ENCODE results near the gene ARHGEF4. TPM values are rescaled to one million over a fixed set of nuclear protein-coding genes. Genes with fewer than 3 reads are reported as not detected.

ARHGEF4 gene
- total RNA-seq, 1 experiment from 2014 or later, result 26.6 TPM

- H3K79me2 ChIP-seq (ENCODE audit: insufficient read depth, low read length), result no peaks in the 10 kb centered on the region
- CTCF ChIA-PET, result no interaction called here
- DNase-seq (ENCODE audit: low read depth, low spot score) (no peak), ATAC-seq (no peak; the same call in 1 of the 2 replicates)
- POLR2A ChIA-PET, result no interaction called here
- H3K9me2 ChIP-seq (ENCODE audit: insufficient read depth), result no peaks in the 10 kb centered on the region
- RAD21 ChIA-PET (ENCODE audit: low non-redundant PET in 1 of 2, low total read pairs in 2 of 2, uncharacterized antibody in 2 of 2, unreplicated experiment in 2 of 2), result no interaction called here
- no peaks in the 10 kb centered on the region for H4K20me1 ChIP-seq (ENCODE audit: insufficient read depth)
- peak overlapping the region; percentile 61 for H3K4me2 ChIP-seq (ENCODE audit: low read length)
- peaks cover 0 to 42% of the 10 kb centered on the region in 2 experiments; a peak in 2 of 4 replicates for H3K4me1 ChIP-seq (ENCODE audit: control insufficient read depth in 1 of 2, insufficient read depth in 2 of 2, low read length in 2 of 2)
- intact Hi-C loops (cut with micrococcal nuclease), result no loop called here
- H3K36me3 ChIP-seq (ENCODE audit: control insufficient read depth in 1 of 2, insufficient read depth in 2 of 2, low read length in 2 of 2), result no peaks in the 10 kb centered on the region
- H3K4me3 ChIP-seq (replicated peaks in 1 of 2; ENCODE audit: low read depth in 1 of 2, low read length in 2 of 2), result no peak overlapping the region
- BruUV-seq (replicated peaks), result no TSS peak
- H3K9me3 ChIP-seq (ENCODE audit: control insufficient read depth in 1 of 2, insufficient read depth in 1 of 2, low read depth in 1 of 2, low read length in 2 of 2), result no peaks in the 10 kb centered on the region
- H3K9ac ChIP-seq (ENCODE audit: low read length), result peak overlapping the region; percentile 8; the same call in 1 of the 2 replicates
- H2AFZ ChIP-seq (ENCODE audit: low read depth, low read length, poor library complexity, severe bottlenecking), result no peak overlapping the region
- TF ChIP-seq CEBPB (IDR thresholded peaks at IDR 0.05; ENCODE audit: low read depth) (no peak), ZBTB33 (IDR thresholded peaks at IDR 0.05; ENCODE audit: extremely low read depth, insufficient replicate concordance, low read length) (no peak), ZFX (IDR thresholded peaks at IDR 0.05) (no peak), CBX3 (IDR thresholded peaks at IDR 0.05; ENCODE audit: low read depth) (no peak), JUND (IDR thresholded peaks at IDR 0.05) (no peak)
- no peak overlapping the region for H3K27ac ChIP-seq (ENCODE audit: low read depth, low read length)
- H3K27me3 ChIP-seq (ENCODE audit: insufficient read depth, low read length), result no peaks in the 10 kb centered on the region
These were observed 9.8 kb upstream of the ARHGEF4 start for GRCh38 chr2:130826821-130827501.

GRCh38 chr2:130827502-130828251 lies 9.0 kb upstream of the ARHGEF4 start:
- Histone ChIP-seq H2AFZ (ENCODE audit: low read depth, low read length, poor library complexity, severe bottlenecking) (peak overlapping the region; percentile 14), H3K27ac (ENCODE audit: low read depth, low read length) (no peak overlapping the region), H3K27me3 (ENCODE audit: insufficient read depth, low read length) (no peaks in the 10 kb centered on the region), H4K20me1 (ENCODE audit: insufficient read depth) (no peaks in the 10 kb centered on the region), H3K79me2 (ENCODE audit: insufficient read depth, low read length) (no peaks in the 10 kb centered on the region), H3K9me2 (ENCODE audit: insufficient read depth) (no peaks in the 10 kb centered on the region), H3K4me2 (ENCODE audit: low read length) (peak overlapping the region; percentile 61), H3K4me1 (ENCODE audit: control insufficient read depth in 1 of 2, insufficient read depth in 2 of 2, low read length in 2 of 2) (peaks cover 0 to 42% of the 10 kb centered on the region in 2 experiments; a peak in 2 of 4 replicates), H3K4me3 (replicated peaks in 1 of 2; ENCODE audit: low read depth in 1 of 2, low read length in 2 of 2) (0 out of 4 replicates have a peak overlapping the region, but pooled peaks of 1 of the 2 experiments have one; percentile 6), H3K9me3 (ENCODE audit: control insufficient read depth in 1 of 2, insufficient read depth in 1 of 2, low read depth in 1 of 2, low read length in 2 of 2) (no peaks in the 10 kb centered on the region), H3K9ac (ENCODE audit: low read length) (peak overlapping the region; percentile 8; the same call in 1 of the 2 replicates), H3K36me3 (ENCODE audit: control insufficient read depth in 1 of 2, insufficient read depth in 2 of 2, low read length in 2 of 2) (no peaks in the 10 kb centered on the region)
- DNase-seq (ENCODE audit: low read depth, low spot score) (no peak), ATAC-seq (peak; percentile 51)
- ChIA-PET RAD21 (ENCODE audit: low non-redundant PET in 1 of 2, low total read pairs in 2 of 2, uncharacterized antibody in 2 of 2, unreplicated experiment in 2 of 2) (no interaction called here), POLR2A (no interaction called here), CTCF (no interaction called here)
- intact Hi-C loops (cut with micrococcal nuclease), result no loop called here
- BruUV-seq (replicated peaks), result no TSS peak
- TF ChIP-seq CEBPB (IDR thresholded peaks at IDR 0.05; ENCODE audit: low read depth) (no peak), EZH2phosphoT487 (IDR thresholded peaks at IDR 0.05; ENCODE audit: borderline replicate concordance) (no peak), SRF (IDR thresholded peaks at IDR 0.05; ENCODE audit: low read depth) (no peak), ZFX (IDR thresholded peaks at IDR 0.05) (no peak), TCF7L2 (IDR thresholded peaks at IDR 0.05; ENCODE audit: borderline replicate concordance, extremely low read depth, insufficient read depth, insufficient read length) (no peak), ELF1 (IDR thresholded peaks at IDR 0.05; ENCODE audit: borderline replicate concordance, low read depth) (no peak), YY1 (IDR thresholded peaks at IDR 0.05; ENCODE audit: extremely low read depth, insufficient replicate concordance, low read depth, low read length) (no peak), ZNF274 (IDR thresholded peaks at IDR 0.05; ENCODE audit: low read depth, low read length) (no peak), SIN3A (IDR thresholded peaks at IDR 0.05; ENCODE audit: low read depth) (no peak), FOSL1 (IDR thresholded peaks at IDR 0.05; ENCODE audit: low read depth) (no peak)
- TF ChIP-seq, protein P1, sequence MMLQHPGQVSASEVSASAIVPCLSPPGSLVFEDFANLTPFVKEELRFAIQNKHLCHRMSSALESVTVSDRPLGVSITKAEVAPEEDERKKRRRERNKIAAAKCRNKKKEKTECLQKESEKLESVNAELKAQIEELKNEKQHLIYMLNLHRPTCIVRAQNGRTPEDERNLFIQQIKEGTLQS (IDR thresholded peaks at IDR 0.05), result no peak

All from HCT116 (cell line).